HepG2 (cell line): ENCODE data around the gene S100A6. TPM values are rescaled to one million over a fixed set of nuclear protein-coding genes. Genes with fewer than 3 reads are reported as not detected.

Source experiments
- ATAC-seq: fragments of 200-7000 bp; cut with Tn5 transposase; 3 replicates; pipeline ENCODE4 v1.9.1; 2020; ENCODE audit warnings: mild to moderate bottlenecking, moderate library complexity
- BruUV-seq: library from RNA; stranded (reverse); fragments of 400-500 nt; replicated peaks from 2 replicates; lab custom pipeline; 2021; lab: Mats Ljungman, UMichigan
- CTCF ChIA-PET: fragments of 300-600 bp; formaldehyde crosslinking; extraction: SDS; loops from one replicate; lab custom pipeline; 2021; ENCODE audit warnings: low total read pairs, inconsistent platforms, low intra/inter-chr PET ratio; lab: Yijun Ruan, JAX
- POLR2A ChIA-PET: fragments of 350-600 bp; sonication (Branson Sonifier 250); formaldehyde crosslinking; loops from one replicate; lab custom pipeline; 2020; ENCODE audit warnings: antibody characterized with exemption, inconsistent platforms; lab: Yijun Ruan, JAX
- DNase-seq: peaks from one replicate; pipeline ENCODE4 v3.0.0-alpha.2; 2015; ENCODE audit warnings: low spot score
- FAIRE-seq: peaks from 3 replicates; lab custom pipeline; 2011; peaks lifted over from hg19 to GRCh38; lab: Jason Lieb, UNC
- H2AFZ ChIP-seq: one replicate; pipeline ENCODE4 v1.6.1; 2011; ENCODE audit warnings: low read length, inconsistent platforms
- H3K27ac ChIP-seq: fragments of 300-600 bp; 3 replicates; pipeline ENCODE4 v1.8.0; 2011; ENCODE audit warnings: mixed run types, mild to moderate bottlenecking, mixed read lengths, low read length, inconsistent platforms; ENCODE audit not compliant: insufficient read depth; ENCODE audit errors: extremely low read length
- H3K27me3 ChIP-seq, 2 experiments: fragments of 200-600 bp in 1 of 2; 2 replicates in 1 of 2; 3 replicates in 1 of 2; pipeline versions ENCODE4 v1.6.0 to v1.8.0; 2011; ENCODE audit warnings: low read length in 2 of 2, mild to moderate bottlenecking in 2 of 2, moderate library complexity in 2 of 2, inconsistent platforms in 1 of 2; ENCODE audit not compliant: insufficient read depth in 2 of 2, control insufficient read depth in 1 of 2
- H3K36me3 ChIP-seq, 2 experiments: fragments of 200-600 bp in 1 of 2; replicated peaks in 1 of 2; 2 replicates in 1 of 2; 3 replicates in 1 of 2; pipeline versions ENCODE4 v1.5.1 to v1.8.0; 2011; ENCODE audit warnings: low read length in 2 of 2, inconsistent platforms in 1 of 2; ENCODE audit not compliant: insufficient read depth in 2 of 2, control insufficient read depth in 1 of 2
- H3K4me1 ChIP-seq: 2 replicates; pipeline ENCODE4 v1.5.1; 2012; ENCODE audit warnings: low read length, inconsistent platforms; ENCODE audit not compliant: insufficient read depth
- H3K4me2 ChIP-seq: 2 replicates; pipeline ENCODE4 v1.6.0; 2011; ENCODE audit warnings: low read depth, low read length, inconsistent platforms
- H3K4me3 ChIP-seq, 3 experiments: fragments of 200-600 bp in 1 of 3; sonication (generic), shearing (Covaris generic) in 1 of 3; replicated peaks in 1 of 3; 2 replicates each; pipeline ENCODE4 v1.5.1; 2011 to 2016; ENCODE audit warnings: low read length in 3 of 3, inconsistent platforms in 2 of 3, low read depth in 2 of 3, mild to moderate bottlenecking in 2 of 3, control low read depth in 1 of 3, mixed read lengths in 1 of 3; ENCODE audit not compliant: insufficient read depth in 1 of 3
- H3K79me2 ChIP-seq: one replicate; pipeline ENCODE4 v1.6.1; 2011; ENCODE audit warnings: low read length, inconsistent platforms; ENCODE audit not compliant: insufficient read depth
- H3K9ac ChIP-seq: 2 replicates; pipeline ENCODE4 v1.6.0; 2011; ENCODE audit warnings: mild to moderate bottlenecking, low read depth, low read length, inconsistent platforms; ENCODE audit not compliant: insufficient read depth
- H3K9me3 ChIP-seq: 2 replicates; pipeline ENCODE4 v1.5.1; 2012; ENCODE audit warnings: mild to moderate bottlenecking, low read length
- H4K20me1 ChIP-seq: 2 replicates; pipeline ENCODE4 v1.6.0; 2011; ENCODE audit warnings: inconsistent platforms, mild to moderate bottlenecking, low read length, moderate library complexity; ENCODE audit not compliant: insufficient read depth
- BATF2 ChIP-seq: sonication (generic); formaldehyde crosslinking; IDR thresholded peaks from 2 replicates; pipeline ENCODE4 v1.8.0; 2022; ENCODE audit warnings: mild to moderate bottlenecking, missing genetic modification reagents, moderate library complexity
- ELF1 ChIP-seq: sonication (generic); formaldehyde crosslinking; IDR thresholded peaks from 2 replicates; pipeline ENCODE4 v1.4.0; 2020; ENCODE audit warnings: missing genetic modification reagents
- JUNB ChIP-seq: sonication (generic); formaldehyde crosslinking; IDR thresholded peaks from 2 replicates; pipeline ENCODE4 v1.8.0; 2022; ENCODE audit warnings: missing genetic modification reagents, mild to moderate bottlenecking, borderline replicate concordance
- MAFF ChIP-seq: IDR thresholded peaks from 2 replicates; pipeline ENCODE4 v1.6.1; 2011; ENCODE audit warnings: low read depth, low read length, improper control_type of control experiment
- NCOA1 ChIP-seq: sonication (generic); formaldehyde crosslinking; IDR thresholded peaks from 2 replicates; pipeline ENCODE4 v1.9.0; 2021; ENCODE audit warnings: missing genetic modification reagents
- ZBTB20 ChIP-seq: sonication (generic); formaldehyde crosslinking; IDR thresholded peaks from 2 replicates; pipeline ENCODE4 v1.8.1; 2023; ENCODE audit warnings: missing genetic modification reagents, low read depth, mild to moderate bottlenecking, borderline replicate concordance
- ZNF160 ChIP-seq: sonication (generic); formaldehyde crosslinking; IDR thresholded peaks from 2 replicates; pipeline ENCODE4 v1.8.0; 2022; ENCODE audit warnings: mild to moderate bottlenecking, inconsistent platforms, missing genetic modification reagents
- ZNF382 ChIP-seq: sonication (generic); formaldehyde crosslinking; IDR thresholded peaks from 2 replicates; pipeline ENCODE4 v1.5.0; 2020; ENCODE audit warnings: missing genetic modification reagents, mild to moderate bottlenecking, borderline replicate concordance
- ZNF484 ChIP-seq: sonication (generic); formaldehyde crosslinking; IDR thresholded peaks from 2 replicates; pipeline ENCODE4 v1.5.1; 2020; ENCODE audit warnings: mild to moderate bottlenecking, low read depth, missing genetic modification reagents, borderline replicate concordance
- ZNF530 ChIP-seq: sonication (generic); formaldehyde crosslinking; IDR thresholded peaks from 2 replicates; pipeline ENCODE4 v1.5.0; 2020; ENCODE audit warnings: low read depth, mild to moderate bottlenecking, missing genetic modification reagents
- ZNF672 ChIP-seq: sonication (generic); formaldehyde crosslinking; IDR thresholded peaks from 2 replicates; pipeline ENCODE4 v1.8.1; 2022; ENCODE audit warnings: missing genetic modification reagents
- ZNF747 ChIP-seq: sonication (generic); formaldehyde crosslinking; IDR thresholded peaks from 2 replicates; pipeline ENCODE4 v1.8.1; 2023; ENCODE audit warnings: missing genetic modification reagents, mild to moderate bottlenecking, borderline replicate concordance
- ZNF816 ChIP-seq: sonication (generic); formaldehyde crosslinking; IDR thresholded peaks from 2 replicates; pipeline ENCODE4 v1.8.0; 2022; ENCODE audit warnings: missing genetic modification reagents, mild to moderate bottlenecking, borderline replicate concordance
- ZSCAN21 ChIP-seq: sonication (generic); formaldehyde crosslinking; IDR thresholded peaks from 2 replicates; pipeline ENCODE4 v1.8.0; 2022; ENCODE audit warnings: mild to moderate bottlenecking, missing genetic modification reagents, moderate library complexity, borderline replicate concordance
- WGBS: methylation state at CpG from one replicate; pipeline ENCODE4 v1.1.6; 2017; ENCODE audit warnings: low lambda C conversion rate; 5-methylcytosine and 5-hydroxymethylcytosine counted together
- in situ Hi-C: cut with HindIII; loops from 2 replicates; pipeline ENCODE4 v1.10.0; 2017; ENCODE audit warnings: low pct_unique_long_range_greater_than_20kb; ENCODE audit not compliant: extremely low pct_ligation_motif_present
- intact Hi-C: fragments of 100-400 bp; cut with micrococcal nuclease; formaldehyde crosslinking; loops from one replicate; pipeline ENCODE4 v1.10.0; 2022; ENCODE audit not compliant: unreplicated experiment
- polyA plus RNA-seq, 8 experiments: library from polyadenylated mRNA; depleted of rRNA in 3 of 8; stranded (reverse) in 7 of 8; unstranded in 1 of 8; fragments of >200 nt; fragmentation: Illumina TruSeq in 4 of 8; extraction: Trizol in 4 of 8; gene quantifications; 2 replicates each; pipeline versions ENCODE4 v1.2.1 to v1.2.3, GENCODE V29; 2011 to 2016; ENCODE audit warnings: low read depth in 4 of 8, missing spikeins in 1 of 8, mixed read lengths in 1 of 8; ENCODE audit not compliant: insufficient read depth in 1 of 8
- total RNA-seq, 5 experiments: library from RNA; depleted of rRNA; stranded (reverse); fragments of >200 nt; fragmentation: Illumina TruSeq; extraction: Trizol; gene quantifications; 2 replicates each; pipeline ENCODE4 v1.2.3, GENCODE V29; 2016; ENCODE audit warnings: low read depth in 1 of 5
- TF ChIP-seq, protein P1 (sequence below): sonication (generic); formaldehyde crosslinking; IDR thresholded peaks from 2 replicates; pipeline ENCODE4 v1.4.0; 2020; ENCODE audit warnings: mild to moderate bottlenecking, missing genetic modification reagents

The S100A6 gene
- total and polyA plus RNA-seq, 2 of the 13 experiments (the other 11 are each of a cell fraction or from before 2014, with no cell fraction given) = 72.9 to 85.0 TPM

- DNase-seq (no peak), FAIRE-seq (no peak), ATAC-seq (no peak)
- H2AFZ ChIP-seq = no peak overlapping the region
- no peak overlapping the region for H3K27ac ChIP-seq
- no peaks in the 10 kb centered on the region; a peak in 1 of 5 replicates for H3K27me3 ChIP-seq
- CTCF ChIA-PET = interaction anchor here (1.5 to 2.8 kb wide), 2 partner anchors 54 to 176 kb away, joined by 7 to 18 read pairs; partner anchors contain the start of genes S100A1 and S100A13
- H3K4me1 ChIP-seq = peaks cover 33% of the 10 kb centered on the region
- in situ Hi-C loops (loop anchor here (5.0 kb wide), 1 partner anchor 54 kb away; the partner anchor contains the start of genes S100A1 and S100A13), intact Hi-C loops (no loop called here)
- WGBS = 37% methylated on average over 3 of the region's 3 CpGs
- TF ChIP-seq ZNF816 (CRISPR knock-in tag) (no peak), MAFF (no peak), ZSCAN21 (CRISPR knock-in tag) (no peak), JUNB (no peak), NCOA1 (CRISPR knock-in tag) (no peak), ZNF382 (CRISPR knock-in tag) (no peak), ZNF484 (no peak), ELF1 (CRISPR knock-in tag) (no peak), ZBTB20 (no peak), BATF2 (CRISPR knock-in tag) (no peak), ZNF160 (CRISPR knock-in tag) (no peak), ZNF672 (CRISPR knock-in tag) (no peak), ZNF747 (no peak), ZNF530 (no peak)
- TF ChIP-seq, protein P1, sequence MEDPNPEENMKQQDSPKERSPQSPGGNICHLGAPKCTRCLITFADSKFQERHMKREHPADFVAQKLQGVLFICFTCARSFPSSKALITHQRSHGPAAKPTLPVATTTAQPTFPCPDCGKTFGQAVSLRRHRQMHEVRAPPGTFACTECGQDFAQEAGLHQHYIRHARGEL (CRISPR knock-in tag) = no peak
- H4K20me1 ChIP-seq = no peaks in the 10 kb centered on the region
- H3K9me3 ChIP-seq = no peaks in the 10 kb centered on the region
- no peak overlapping the region for H3K4me3 ChIP-seq
- no peak overlapping the region for H3K9ac ChIP-seq
- H3K4me2 ChIP-seq = no peak overlapping the region
- no peaks in the 10 kb centered on the region for H3K79me2 ChIP-seq
- POLR2A ChIA-PET = interaction anchor here (1.2 to 1.7 kb wide), 4 partner anchors 38 to 70 kb away, joined by 3 to 17 read pairs (median 4); partner anchors contain the start of genes S100A1, S100A13 and S100A6
- no peaks in the 10 kb centered on the region for H3K36me3 ChIP-seq
- no TSS peak for BruUV-seq
These were observed 37.6 kb upstream of the S100A6 start for GRCh38 chr1:153573351-153573750.
